ENCODE results near the gene PNMT.

PNMT gene, protein sequence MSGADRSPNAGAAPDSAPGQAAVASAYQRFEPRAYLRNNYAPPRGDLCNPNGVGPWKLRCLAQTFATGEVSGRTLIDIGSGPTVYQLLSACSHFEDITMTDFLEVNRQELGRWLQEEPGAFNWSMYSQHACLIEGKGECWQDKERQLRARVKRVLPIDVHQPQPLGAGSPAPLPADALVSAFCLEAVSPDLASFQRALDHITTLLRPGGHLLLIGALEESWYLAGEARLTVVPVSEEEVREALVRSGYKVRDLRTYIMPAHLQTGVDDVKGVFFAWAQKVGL

DNA sequence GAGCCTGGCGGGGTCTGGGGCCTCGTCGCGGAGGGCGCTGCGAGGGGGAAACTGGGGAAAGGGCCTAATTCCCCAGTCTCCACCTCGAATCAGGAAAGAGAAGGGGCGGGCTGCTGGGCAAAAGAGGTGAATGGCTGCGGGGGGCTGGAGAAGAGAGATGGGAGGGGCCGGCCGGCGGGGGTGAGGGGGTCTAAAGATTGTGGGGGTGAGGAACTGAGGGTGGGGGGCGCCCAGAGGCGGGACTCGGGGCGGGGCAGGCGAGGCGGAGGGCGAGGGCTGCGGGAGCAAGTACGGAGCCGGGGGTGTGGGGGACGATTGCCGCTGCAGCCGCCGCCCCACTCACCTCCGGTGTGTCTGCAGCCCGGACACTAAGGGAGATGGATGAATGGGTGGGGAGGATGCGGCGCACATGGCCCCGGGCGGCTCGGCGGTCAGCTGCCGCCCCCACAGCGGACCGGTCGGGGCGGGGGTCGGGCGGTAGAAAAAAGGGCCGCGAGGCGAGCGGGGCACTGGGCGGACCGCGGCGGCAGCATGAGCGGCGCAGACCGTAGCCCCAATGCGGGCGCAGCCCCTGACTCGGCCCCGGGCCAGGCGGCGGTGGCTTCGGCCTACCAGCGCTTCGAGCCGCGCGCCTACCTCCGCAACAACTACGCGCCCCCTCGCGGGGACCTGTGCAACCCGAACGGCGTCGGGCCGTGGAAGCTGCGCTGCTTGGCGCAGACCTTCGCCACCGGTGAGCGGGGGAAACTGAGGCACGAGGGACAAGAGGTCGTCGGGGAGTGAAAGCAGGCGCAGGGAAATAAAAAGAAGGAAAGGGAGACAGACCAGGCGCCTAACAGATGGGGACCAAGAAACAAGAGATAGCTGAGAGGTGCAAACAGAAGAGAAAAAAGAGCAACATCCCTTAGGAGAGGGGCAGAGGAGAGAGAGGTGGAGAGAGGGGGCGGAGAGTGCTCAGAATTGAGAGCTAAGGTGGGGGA lies at the start of gene PNMT:
Gene PNMT (plus strand): TSS at position 509 of the 980 bp plus-strand sequence. CDS start 23 bp downstream, at position 532.
- in situ Hi-C loops (cut with HindIII; ENCODE audit: low sequenced_read_pairs) = no loop called here
- H3K4me3 ChIP-seq (ENCODE audit: low read depth, low read length) = peak within 1 kb of the TSS; percentile 18
- peak; percentile 6 for DNase-seq (ENCODE audit: low read depth)
- TF ChIP-seq, protein P1, sequence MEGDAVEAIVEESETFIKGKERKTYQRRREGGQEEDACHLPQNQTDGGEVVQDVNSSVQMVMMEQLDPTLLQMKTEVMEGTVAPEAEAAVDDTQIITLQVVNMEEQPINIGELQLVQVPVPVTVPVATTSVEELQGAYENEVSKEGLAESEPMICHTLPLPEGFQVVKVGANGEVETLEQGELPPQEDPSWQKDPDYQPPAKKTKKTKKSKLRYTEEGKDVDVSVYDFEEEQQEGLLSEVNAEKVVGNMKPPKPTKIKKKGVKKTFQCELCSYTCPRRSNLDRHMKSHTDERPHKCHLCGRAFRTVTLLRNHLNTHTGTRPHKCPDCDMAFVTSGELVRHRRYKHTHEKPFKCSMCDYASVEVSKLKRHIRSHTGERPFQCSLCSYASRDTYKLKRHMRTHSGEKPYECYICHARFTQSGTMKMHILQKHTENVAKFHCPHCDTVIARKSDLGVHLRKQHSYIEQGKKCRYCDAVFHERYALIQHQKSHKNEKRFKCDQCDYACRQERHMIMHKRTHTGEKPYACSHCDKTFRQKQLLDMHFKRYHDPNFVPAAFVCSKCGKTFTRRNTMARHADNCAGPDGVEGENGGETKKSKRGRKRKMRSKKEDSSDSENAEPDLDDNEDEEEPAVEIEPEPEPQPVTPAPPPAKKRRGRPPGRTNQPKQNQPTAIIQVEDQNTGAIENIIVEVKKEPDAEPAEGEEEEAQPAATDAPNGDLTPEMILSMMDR (IDR thresholded peaks at IDR 0.05; ENCODE audit: low read depth, low read length, missing control alignments) = peak; percentile 66

DNA sequence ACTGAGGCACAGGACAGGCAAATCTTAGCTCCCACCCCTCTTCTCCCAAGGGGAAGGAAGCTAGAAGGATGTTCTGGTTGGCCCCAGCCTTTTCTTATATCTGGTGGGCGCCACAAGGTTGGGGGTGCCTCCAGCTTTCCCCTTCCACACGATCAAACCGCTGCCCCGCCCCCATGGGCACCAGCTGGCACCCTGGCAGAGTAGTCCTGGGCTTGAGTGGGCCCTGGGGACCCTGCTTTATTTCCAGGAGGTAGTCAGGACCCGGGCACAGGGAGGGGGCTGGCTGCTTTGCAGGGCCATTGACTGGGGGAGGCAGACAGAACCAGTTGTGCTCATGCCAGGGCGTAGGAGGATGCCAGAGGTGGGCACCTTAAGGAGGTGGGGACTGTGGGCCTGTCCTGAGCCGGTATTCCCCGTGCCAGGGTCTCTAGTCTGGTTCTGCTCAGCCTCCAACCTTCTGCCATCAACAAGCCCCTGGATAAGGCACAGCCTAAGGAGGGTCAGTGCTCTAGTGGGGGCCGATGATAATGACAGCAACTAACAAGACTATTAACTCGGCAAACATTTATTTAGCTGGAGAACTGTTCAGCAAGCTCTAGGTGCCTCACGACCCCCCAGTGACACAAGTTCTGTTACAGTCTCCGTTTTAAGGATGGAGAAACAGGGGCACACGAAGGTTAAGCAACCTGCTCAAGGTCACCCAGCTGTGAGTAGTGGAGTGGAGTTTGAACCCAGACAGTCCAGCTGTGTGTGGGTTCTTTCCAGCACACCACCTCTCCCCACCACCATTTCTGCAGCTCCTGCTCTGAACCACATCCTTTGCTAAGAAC lies 49.1 kb upstream of the PNMT start:
- TF ChIP-seq, protein P1 (IDR thresholded peaks at IDR 0.05; ENCODE audit: low read depth, low read length, missing control alignments) = no peak
- no peak overlapping the region for H3K4me3 ChIP-seq (ENCODE audit: low read depth, low read length)
- in situ Hi-C loops (cut with HindIII; ENCODE audit: low sequenced_read_pairs) = no loop called here
- DNase-seq (ENCODE audit: low read depth) = no peak

DNA sequence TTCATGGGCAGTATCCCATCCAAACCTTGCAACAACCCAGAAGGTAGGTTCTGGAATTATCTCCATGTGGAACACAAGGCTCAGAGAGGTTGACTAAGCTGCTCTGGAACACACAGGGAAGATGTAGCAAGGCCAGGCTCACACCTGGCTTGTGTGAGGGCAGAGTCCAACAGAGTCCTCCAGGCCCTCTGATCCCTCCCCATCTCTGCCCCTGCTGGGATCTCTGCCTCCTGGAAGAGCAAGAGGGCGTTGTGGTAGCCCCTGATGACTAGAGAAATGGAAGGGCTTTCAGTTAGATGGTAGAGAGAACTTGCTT lies 48.5 kb upstream of the PNMT start:
- in situ Hi-C loops (cut with HindIII; ENCODE audit: low sequenced_read_pairs) = no loop called here
- TF ChIP-seq, protein P1 (IDR thresholded peaks at IDR 0.05; ENCODE audit: low read depth, low read length, missing control alignments) = no peak
- DNase-seq (ENCODE audit: low read depth) = no peak
- no peak overlapping the region for H3K4me3 ChIP-seq (ENCODE audit: low read depth, low read length)

DNA sequence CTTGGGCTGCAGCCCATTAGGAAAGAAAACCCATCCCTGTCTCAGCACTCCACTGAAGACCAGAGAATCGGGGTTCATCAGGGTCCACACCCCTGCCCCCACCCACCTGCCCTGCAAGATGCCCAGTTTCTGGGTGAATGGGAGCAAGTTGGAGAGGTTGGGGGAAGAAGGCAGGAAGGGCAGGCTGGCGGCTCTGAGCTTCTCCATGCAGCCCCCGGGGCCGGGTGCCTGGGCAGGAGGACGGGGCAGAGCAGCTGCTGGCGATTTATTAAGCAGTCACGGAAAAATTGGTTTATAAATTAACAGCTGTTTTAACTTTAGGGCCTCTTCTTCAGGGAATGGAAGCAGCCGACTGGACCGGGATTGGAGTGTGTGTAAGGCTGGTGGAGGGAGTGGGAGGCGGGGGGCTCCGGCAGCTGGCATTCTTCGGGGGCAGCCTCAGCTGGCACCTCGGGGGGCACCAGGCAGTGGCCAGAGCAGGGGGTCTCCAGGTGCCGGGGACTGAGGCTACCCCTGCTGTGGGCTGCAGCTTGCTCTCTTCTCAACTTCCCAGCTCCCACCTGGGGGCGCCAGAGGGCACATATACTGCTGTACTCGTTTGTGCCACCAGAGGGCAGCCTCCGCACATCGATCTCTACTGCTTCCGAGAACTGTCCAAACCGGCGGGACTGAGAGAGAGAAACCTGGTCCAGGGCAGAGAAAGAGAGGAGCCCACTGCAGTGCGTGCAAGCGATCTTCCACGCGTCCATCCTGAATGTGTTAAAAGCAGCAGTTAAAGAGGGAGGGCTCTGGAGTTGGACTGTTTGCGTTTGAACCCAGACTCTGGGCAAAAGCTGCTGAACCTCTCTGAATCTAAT lies 46.5 kb upstream of the PNMT start:
- in situ Hi-C loops (cut with HindIII; ENCODE audit: low sequenced_read_pairs) = no loop called here
- peak; percentile 48 for DNase-seq (ENCODE audit: low read depth)
- TF ChIP-seq, protein P1 (IDR thresholded peaks at IDR 0.05; ENCODE audit: low read depth, low read length, missing control alignments) = peak; percentile 100
- H3K4me3 ChIP-seq (ENCODE audit: low read depth, low read length) = no peak overlapping the region

DNA sequence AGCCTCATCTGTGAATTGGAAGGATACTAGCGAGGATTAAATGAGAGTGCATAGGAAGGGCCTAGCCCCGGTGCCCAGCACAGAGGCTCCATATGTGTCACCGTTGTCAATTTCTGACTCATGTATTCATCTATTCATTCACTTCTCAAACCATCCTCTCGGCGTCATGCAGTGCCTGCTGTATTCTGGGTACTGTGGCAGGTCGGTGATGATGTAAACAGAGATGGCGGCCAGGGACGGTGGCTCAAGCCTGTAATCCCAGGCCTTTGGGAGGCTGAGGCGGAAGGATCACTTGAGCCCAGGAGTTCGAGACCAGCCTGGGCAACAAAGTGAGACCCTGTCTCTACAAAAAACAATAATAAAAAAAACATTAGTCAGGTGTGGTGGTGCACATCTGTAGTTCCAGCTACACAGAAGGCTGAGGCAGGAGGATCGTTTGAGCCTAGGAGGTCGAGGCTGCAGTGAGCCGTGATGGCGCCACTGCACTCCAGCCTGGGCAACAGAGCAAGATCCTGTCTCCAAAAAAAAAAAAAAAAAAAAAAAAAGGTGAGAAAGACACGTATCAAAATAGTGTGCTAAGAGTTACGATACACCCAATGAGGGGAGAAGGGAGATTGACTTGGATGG lies 45.8 kb upstream of the PNMT start:
- TF ChIP-seq, protein P1 (IDR thresholded peaks at IDR 0.05; ENCODE audit: low read depth, low read length, missing control alignments) = no peak
- H3K4me3 ChIP-seq (ENCODE audit: low read depth, low read length) = no peak overlapping the region
- DNase-seq (ENCODE audit: low read depth) = no peak
- in situ Hi-C loops (cut with HindIII; ENCODE audit: low sequenced_read_pairs) = no loop called here

All from astrocyte of the cerebellum (primary cell).